LoVo (cell line): ENCODE data around the gene RNGTT.
"Not testable (repeated sequence)": the region's sequence is repeated elsewhere in the genome, so short reads cannot be mapped to it uniquely, and the experiment has no call there.

Experiments used
- DNase-seq: peaks from one replicate; pipeline ENCODE4 v3.0.0-alpha.2; 2016; ENCODE audit warnings: low spot score

RNGTT gene

GRCh38 chr6:88963139-88964090, at the start of gene RNGTT:
Gene RNGTT (minus strand): TSS chr6:88963618. CDS start chr6:88963409, 209 bp downstream.
- peak; percentile 95 for DNase-seq

DNA sequence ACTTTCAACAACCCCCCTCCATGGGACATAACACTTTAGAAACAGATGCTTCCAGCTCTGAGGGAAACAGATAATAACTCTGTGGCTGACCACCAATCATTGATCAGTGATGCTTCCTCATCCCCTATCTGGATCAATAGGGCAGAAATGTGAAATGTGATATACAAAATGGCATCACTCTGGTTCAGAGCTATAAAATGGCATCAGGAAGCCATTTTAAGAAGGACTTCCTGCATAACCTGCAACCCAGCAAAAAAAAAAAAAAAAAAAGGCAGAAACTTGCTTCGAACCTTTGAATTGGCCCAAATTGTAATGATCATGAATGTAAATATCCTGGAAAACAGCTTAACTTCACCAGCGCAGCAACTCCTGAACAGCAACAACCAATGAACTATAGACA, 48.0 kb upstream of the RNGTT start:
- no peak for DNase-seq

DNA sequence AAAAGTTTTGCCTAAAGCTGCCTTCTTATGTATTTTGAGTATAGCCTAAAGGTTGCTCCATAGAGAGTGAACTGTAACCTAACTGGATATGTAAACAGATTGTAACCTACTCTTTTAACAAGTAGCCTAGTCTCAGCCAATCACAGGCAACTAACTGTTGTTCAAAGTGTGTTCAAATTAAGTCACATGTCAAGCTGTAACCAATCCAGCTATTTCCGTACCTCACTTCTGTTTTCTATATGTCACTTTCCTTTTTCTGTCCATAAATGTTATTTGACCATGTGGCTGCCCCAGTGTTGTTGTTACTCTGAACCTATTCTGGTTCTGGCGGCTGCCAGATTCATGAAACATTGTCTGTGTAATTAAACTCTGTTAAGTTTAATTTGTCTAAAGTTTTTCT, 47.4 kb upstream of the RNGTT start:
- no peak for DNase-seq

DNA sequence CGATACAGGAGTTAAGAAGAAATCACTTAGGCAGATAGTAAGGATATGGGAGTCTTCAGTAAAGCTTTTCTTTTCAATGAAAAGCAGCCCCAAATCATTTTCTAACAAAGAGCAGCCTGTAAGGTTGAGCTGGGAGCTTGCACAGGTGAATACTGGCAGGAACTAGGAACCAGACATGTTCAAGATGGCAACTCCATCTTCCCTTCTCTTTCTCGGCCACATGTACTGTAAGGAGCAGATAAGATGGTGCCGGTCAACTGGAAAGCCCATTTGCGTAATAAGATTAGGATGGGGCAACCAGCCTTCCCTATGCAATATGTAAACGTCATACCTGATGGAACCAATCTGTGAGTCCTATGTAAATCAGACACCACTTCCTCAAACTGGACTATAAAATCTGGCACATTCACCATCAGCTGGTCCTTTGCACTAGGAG, 46.2 kb upstream of the RNGTT start:
- DNase-seq = no peak

DNA sequence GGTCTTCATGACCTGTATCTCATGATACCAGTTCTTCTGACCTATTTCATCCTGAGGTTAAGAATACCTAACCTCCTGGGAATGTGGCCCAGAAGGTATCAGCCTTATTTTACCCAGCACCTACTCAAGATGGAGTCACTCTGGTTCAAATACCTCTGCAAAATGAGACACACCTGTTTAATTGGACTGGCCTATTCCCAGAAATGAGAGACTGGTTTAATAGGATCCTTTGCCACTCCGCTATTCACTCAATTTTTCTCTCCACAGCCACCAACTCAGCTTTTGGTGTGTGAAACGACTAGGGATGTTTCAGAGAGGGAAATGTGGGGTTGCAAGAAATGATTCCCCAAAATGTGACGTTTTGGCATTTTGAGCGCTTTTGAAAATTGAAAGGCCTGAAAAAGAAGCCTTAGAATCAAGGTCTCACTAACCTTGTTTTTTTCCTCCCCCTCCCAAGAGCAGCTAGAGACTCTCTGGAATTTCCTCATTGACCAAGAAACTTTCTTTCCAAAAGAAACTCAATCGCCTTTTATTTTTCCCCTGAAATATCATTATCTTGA, 45.5 kb upstream of the RNGTT start:
- DNase-seq = no peak

- no peak for DNase-seq
Measured at GRCh38 chr6:89008001-89008814, 44.8 kb upstream of the RNGTT start.

DNA sequence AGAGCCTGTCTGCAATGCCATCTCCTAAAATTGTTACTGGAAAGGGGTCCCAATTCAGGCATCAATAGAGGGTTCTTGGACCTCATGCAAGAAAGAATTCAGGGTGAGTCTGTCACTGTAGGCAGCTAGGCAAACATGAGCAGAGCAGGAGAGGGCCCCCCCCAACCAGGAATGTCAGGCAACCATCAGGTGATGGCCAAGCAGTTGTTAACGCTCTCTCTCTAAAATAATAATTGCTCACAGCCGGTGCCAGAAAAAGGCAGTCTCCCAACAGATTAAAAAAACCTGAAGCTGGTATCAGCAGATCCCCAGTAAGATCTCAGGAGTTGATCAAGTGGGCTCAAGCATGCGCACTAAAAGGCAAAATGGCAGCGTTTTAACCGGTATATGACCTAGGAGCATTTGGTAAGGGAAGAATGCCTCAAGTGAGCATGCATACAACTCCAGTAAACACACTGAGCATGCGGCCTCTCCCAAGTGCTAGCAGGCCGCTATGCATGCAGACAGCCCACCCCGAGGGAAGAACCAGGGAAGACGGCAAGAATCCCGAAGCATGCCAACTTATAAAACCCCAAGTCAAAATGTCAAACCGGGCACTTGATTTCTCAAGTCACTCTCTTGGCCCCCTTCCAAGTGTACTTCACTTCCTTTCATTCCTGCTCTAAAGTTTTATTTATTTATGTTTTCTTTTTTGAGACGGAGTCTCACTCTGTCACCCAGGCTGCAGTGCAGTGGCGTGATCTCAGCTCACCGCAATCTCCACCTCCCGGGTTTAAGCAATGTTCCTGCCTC, 44.0 kb upstream of the RNGTT start:
- DNase-seq = no peak

DNA sequence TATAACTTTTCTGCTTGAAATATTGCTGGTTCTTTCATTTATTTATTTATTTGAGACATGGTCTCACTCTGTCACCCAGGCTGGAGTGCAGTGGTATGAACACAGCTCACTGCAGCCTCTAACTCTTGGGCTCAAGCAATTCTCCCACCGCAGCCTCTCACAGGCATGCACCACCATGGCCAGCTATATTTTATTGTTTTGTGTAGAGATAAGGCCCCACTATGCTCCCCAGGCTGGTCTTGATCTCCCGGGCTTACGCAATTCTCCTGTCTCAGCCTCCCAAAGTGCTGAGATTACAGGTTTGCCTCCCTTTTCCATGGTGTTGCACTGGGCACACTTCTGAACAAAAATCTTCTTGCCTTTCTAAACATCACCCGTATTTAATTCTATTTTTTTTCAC, 39.1 kb upstream of the RNGTT start:
- no peak for DNase-seq

DNA sequence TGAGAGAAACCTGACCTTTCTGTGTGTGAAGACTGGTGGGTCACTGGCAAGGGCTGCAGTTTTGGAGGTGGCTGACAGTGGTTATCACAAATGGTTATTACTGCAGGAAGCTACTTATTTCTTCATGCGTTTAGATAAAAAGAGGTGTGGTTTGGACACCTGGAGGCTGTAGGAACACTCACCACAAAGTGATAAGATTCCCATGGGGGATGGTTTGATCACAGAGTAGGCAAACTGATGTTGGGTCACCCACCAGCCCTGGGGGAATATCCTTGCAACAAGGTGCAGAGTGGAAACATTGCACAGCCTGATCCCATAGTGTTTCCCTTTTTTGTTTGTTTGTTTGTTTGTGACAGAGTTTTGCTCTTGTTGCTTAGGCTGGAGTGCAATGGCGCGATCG, 33.9 kb upstream of the RNGTT start:
- DNase-seq = no peak

- DNase-seq = no peak
Measured at GRCh38 chr6:88992741-88993552, 29.5 kb upstream of the RNGTT start.

DNA sequence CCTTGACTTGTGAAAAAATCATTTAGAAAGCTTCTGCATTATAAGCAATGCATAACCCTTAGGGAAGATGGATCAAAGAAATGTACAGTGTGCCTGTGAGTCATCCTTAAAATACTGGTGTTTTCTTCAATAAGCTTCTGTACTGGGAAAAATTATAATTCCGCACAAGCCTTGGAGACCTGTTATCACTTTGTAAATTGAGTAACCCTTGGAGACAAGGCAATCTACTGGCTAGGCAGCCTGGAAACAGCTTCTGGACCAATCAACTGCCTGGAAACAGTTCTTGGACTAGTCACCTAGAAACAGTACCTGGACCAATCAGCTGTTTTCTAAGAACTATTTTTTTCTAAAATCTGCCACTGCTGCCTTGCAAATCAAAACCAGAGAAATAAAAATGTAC, 25.8 kb upstream of the RNGTT start:
- DNase-seq = no peak

DNA sequence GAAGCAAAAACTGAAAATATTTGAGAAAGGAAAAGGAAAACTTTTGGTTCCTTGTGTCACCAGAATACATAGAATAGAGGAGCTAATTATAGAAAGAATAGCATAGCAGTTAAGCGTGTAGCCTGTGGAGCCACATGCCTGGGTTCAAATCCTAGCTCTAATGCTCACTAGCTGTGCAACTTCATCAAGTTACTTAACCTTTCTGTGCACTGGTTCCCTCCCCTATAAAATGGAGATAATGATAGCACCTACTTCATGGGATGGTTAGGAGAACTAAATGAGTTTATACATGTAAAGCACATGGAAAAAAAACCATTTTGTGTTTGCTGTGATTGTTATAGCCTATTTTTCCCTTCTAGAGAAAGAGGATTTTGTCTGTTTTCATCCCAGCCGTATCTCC, 24.5 kb upstream of the RNGTT start:
- DNase-seq = no peak

DNA sequence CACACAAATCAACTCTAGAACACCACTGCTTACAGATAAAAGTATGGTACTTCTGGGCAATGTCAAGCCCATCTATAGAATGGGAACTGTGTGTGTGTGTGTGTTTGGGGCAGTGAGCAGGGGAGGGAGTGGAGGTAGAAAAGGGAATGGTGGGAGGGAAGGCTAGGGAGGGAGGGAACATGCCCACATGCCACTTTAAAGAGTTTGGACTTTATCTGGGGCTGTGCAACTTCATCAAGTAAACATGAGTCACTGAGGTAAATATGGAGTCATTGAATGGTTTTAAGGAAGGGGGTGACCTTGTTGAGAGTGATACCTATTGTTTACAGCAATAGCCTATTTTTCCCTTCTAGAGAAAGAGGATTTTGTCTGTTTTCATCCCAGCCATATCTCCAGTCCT, 22.5 kb upstream of the RNGTT start:
- no peak for DNase-seq

- DNase-seq = no peak
Measured at GRCh38 chr6:88984606-88985005, 21.2 kb upstream of the RNGTT start.

GRCh38 chr6:88984152-88984551, 20.7 kb upstream of the RNGTT start:
- DNase-seq = no peak

GRCh38 chr6:88983532-88983931, 20.1 kb upstream of the RNGTT start:
- no peak for DNase-seq

GRCh38 chr6:88983129-88983528, 19.7 kb upstream of the RNGTT start:
- not testable (repeated sequence) for DNase-seq

DNA sequence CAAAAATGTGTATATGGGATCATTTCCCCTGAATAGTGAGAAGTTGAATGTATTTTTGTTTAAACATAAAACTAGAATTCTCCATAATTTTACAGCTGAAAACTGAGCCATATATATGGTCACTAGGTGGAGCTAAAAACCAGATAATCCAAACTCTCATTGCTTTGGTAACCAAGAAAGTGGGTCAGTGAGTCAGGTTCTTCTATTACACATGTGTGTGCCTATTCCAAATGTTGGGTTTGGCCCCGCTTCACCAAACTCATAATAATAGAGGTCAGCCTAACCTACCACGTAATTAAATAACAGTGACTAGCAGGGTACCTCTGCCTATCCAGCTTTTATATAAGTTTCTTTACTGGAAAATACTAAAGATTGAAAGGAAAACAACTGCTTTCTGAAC, 19.3 kb upstream of the RNGTT start:
- peak; percentile 65 for DNase-seq

GRCh38 chr6:88975369-88975768, 12.0 kb upstream of the RNGTT start:
- DNase-seq = no peak

- no peak for DNase-seq
Measured at GRCh38 chr6:88972504-88973423, 9.3 kb upstream of the RNGTT start.
